NOMO-1 treated with DMSO at 0.1 percent for 48 hours (cell line): Measurements from ENCODE around the gene KCNT1.
A peak's percentile ranks its signal among the peaks of the same experiment; 100 is the strongest.

Experiments
- DNase-seq: peaks from one replicate; lab custom pipeline; 2025; ENCODE audit not compliant: unreplicated experiment; lab: John Stamatoyannopoulos, UW

Gene KCNT1

DNA sequence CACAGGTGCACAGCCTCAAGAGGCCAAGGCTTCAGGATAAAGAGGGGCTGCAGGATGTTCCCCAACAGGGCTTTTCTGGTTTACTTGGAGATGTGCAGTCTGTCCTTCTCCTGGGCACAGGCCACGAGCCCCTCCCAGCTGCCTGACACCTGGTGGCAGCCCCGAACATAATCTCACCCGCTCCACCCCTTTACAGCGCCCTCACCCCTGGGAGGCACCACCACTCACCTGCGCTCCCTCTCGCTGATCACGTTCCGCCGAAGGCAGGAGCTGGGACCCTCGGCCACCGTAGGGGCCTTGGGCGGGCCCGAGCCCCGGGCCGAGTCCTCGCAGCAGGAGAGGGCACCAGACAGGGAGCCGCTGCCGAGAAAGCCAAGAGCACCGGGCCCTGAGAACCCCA lies 3.2 kb upstream of the KCNT1 start:
- no peak for DNase-seq

DNA sequence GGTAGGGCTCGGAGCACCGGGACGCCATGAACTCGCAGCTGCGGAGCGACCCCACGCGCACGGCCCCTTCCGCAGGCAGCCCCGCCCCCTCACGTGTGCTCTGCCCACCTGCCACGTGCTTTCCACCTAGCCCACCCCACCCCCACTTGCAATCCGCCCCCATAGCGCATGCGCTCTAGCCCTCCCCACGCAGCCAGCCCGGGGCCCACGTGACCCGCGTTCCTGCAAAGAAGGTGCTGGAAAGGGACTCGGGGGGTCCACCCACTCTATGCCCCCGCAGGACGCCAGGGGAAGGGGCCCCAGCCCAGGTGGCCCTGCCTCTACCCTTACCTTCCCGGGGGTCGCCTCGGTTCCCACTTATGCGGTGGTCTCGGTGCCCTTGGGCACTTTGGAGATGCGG lies 2.5 kb upstream of the KCNT1 start, which contains the start of gene SOHLH1:
Gene SOHLH1 (minus strand): TSS at position 42 of the 400 bp plus-strand sequence. CDS start 14 bp downstream, at position 28.
- DNase-seq, result no peak

DNA sequence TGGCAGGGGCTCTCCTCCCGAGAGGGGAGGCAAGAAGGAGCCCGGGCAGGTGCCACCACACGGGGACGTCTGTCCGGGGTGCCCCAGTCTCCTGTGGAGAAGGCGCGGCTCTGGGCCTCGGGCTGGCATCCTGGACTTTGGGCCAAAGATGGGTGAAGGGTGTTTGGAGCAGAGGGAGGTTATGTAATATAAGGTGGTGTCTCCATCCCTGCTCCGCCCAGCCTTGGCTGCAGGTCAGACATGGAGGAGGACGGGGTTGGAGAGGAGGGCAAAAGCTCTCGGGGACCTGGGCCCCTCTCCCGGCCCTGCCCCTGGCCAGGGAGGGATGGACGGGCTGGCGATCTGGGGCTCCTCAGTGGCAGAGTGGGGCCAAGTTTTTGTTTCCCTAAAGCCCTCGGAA lies 1.5 kb upstream of the KCNT1 start:
- no peak for DNase-seq

DNA sequence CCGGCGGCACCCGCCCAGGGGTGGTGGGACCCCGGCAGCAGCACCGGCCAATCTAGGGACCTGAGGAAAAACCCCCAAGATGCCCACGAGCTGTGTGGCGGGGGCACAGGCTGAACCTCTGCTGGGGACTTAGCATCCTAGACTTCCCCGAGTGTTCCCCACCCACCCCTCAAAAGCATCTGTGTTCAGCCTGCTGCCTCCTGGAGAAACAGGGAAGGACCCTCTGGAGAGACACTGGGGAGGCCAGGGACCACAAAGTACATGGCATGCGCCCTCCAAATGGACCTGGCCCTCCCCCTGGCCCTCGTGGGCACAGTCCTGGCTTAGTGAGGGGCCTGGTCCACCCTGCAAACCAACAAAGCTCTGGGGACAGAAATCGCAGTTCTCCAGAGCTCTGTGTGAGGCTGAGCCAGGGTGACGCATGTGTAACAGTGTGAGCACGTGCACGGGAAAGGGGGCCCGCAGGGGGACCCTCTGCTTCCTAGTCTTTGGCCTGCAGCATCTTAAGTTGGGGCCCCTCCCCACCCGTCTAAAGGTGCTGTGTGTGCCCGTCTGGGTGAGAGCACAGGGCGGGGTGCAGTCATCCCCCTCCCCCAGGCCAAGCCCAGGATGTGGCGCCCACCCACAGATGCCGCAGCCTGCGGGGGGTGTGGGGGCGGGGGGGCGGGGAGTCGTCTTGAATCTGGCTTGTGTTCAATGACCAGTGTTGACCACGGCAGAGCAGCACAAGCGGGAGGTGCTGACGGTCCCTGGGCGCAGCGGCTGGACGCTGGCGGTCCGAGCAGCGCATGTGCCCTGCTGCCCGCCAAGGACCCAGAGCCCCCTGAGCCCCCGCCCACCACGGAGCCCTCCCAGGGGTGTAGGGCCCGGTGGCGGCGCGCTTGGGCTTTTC lies 672 bp upstream of the KCNT1 start:
- DNase-seq, result no peak

DNA sequence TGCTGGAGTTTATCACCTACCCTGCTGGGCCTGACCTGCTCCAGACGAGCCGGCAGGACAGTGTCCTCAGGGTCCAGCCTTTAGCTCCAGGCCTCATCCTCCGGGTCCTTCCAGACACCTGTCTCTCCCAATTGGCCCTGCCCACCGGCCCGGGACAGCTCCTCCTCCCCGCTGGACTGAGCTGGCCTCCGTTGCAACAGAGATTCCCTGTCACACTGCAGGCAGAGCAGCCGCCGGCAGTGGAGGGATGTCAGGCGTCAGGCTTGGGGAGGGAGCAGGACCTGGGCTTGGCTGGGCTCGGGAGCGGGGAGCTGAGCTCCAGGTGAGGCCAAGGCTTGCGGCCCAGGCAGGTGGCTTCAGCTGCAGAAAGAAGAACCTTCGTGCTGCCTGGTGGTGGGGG lies 1.7 kb downstream of the KCNT1 start:
- no peak for DNase-seq

DNA sequence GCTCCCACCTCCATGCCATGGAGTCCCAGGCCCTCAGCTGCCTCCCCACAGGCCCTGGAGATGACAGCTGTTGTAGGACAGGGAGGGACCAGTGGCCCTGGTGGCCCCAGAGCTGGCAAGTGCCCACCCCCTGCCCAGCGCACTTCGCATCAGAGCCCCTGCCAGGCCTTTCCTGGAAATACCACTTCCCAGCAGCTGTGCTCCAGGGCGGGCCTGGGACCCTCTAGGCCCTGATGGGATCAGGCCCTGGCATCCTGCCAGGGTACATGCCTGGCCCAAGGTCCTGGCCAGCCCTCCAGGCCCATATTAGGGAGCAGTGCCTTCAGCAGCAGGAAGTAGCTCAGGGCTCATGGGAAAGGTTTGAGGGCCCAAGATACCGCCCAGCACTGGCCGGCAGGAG lies 2.5 kb downstream of the KCNT1 start:
- no peak for DNase-seq

DNA sequence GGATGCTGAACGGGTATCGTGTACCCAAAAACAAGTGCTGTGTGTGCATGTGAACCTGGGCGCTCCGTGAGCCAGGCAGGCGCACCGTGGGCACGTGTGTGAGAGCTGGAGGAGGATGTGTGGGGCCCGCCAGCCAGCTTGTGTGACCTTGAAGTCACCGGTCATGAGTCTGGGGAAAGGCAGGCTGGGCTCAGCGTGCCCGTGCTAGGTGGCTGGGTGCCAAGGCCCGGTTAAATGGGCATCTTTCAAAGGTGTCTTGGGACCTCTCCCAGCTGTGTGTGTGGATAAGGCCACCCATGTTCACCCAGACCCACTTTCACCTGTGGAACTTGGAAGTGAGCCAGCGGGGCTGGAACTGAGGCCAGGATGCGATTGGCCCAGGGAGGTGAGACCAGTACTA lies 3.4 kb downstream of the KCNT1 start:
- no peak for DNase-seq

DNA sequence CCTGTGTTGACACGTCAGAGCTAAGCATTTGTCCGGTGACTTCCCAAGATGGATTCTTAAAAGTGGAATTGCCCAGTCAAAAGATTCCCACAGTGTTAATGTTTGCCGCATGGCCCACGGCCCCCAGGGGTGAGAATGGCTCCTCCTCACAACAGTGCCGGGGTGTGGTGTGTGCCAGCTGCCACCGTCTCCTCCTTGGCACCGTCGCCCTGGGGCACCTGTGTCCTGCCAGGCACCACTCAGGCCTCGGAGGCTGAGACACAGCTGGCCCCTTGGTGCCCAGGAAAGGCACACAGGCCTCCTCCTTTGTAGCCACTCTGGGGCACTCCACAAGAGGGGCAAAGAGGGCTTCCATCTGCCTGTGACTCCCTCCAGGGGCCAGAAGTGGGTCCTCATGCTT lies 4.3 kb downstream of the KCNT1 start:
- DNase-seq, result no peak

DNA sequence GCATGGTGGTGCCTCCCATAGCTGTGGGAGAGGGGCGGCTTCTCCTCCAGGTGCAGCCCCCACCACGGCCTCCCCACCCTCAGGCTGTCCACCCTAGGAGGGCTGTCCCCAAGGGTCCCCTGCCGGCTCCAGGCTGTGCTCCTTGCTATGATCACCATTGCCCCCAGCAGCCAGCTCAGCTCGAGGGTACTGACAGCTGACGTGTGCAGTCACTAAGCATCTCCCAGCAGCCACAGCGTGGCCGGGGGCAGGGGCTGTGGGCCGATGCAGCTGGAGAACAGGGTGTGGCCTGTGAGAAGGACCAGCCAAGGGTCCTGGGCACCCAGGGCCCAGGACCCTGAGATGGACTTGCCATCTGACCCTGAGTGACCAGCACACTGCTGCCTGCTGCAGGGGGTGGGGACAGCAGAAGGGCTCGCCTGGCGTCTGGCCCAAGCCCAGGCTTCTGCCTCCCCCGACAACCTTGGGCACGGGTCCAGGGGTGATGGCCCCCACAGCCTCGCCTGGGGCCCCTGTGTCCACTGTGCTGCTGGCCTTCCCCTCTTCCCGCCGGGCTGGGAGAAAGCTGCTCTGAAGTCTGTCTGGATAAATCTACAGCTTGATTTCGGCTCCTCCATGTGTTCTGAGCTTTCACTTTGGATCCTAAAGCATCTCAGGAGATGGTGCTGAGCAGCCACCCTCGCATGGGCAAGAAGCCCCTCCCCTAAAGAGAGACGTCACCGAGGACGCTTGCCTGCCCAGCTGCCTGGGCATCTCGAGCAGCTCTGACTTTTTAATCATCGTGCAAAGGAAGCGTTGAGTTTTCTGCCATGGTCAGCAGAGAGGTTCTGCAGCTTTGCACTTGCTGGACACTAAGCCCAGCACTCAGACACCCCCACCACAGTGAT lies 5.5 kb downstream of the KCNT1 start:
- no peak for DNase-seq

DNA sequence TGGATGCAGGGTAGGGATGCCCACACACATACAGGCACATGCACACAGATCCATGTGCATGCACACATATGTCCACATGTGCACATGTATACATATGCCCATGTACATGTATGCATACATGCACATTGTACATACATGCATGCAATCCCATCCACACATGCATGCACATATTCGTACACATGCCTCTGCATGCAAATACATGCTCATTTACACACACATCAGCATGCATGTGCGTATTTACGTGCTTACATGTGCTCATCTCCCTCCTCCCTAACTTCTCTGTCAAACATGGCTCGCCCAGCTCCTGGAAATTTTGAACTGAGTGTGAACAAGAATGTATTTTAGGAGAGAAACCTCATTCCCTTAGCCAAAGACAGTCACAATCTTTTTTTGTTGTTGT lies 6.2 kb downstream of the KCNT1 start:
- no peak for DNase-seq

DNA sequence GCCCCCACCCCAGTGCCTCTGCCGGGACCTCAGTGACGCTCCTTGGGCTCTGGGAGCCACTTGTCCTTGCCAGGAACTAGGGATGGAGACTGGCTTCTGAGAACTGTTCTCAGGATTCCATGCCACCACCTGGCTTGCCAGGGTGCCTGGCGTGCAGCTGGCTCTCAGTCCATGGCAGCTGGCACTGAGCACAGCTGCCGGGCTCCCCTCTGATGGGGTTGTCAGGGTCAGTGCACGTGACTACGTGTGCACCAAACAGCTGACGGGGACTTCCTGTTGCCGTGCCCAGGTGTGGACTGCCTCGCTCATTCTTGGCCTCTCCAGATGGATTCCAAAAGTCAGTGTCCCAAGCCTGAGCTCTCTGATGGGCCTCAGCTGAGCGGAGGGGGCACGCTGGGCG lies 9.4 kb downstream of the KCNT1 start:
- no peak for DNase-seq

DNA sequence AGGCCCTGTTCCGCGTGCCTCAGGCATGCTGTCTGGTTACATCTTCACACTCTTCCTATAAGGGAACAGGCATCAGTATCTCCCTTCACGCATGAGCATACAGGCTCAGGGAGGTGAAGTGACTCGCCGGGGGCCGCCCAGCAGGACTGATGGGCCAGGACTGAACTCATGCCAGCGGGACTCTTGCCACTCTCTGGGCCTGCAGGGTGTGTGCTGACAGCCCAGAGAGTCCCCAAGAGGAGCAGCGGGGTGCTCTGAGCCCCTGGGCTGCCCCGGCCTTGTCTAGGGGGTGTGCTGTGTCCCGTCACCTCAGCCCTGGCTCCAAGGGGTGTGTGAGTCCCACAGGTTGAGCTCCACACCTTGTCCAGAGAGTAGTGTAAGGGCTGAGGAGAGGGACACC lies 9.9 kb downstream of the KCNT1 start:
- DNase-seq, result no peak

DNA sequence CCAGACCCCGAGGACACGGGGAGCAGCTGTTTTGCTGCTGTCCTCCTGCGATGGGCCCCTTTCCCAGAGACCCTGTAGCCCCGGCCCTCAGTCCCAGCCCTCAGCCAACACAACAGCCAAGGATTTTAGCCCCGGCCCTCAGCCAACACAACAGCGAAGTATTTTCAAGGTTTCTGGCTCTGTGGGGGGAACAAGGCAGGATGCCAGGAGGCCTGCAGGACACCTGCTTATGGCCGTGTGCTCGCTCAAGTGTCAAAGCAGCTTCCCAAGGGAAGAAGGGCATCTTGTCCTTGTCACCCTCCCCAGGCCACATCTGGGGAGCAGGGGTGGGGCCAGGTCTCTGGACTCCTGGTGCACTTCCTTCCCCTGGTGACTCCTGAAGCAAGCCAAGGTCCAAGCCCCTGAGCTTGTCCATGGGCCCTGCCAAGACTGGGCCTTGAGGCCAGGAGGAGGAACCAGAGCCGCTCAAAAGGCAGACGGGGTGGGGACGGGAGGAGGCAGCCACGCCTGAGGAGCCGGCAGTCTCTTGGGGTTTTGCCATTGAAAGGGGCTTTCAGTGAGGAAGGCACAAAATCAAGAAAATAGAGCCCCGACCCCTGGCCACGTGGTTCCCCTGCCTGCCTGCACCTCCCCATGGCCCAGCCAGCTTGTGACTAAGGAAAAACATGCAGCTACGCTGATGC lies 10.8 kb downstream of the KCNT1 start:
- DNase-seq, result no peak

DNA sequence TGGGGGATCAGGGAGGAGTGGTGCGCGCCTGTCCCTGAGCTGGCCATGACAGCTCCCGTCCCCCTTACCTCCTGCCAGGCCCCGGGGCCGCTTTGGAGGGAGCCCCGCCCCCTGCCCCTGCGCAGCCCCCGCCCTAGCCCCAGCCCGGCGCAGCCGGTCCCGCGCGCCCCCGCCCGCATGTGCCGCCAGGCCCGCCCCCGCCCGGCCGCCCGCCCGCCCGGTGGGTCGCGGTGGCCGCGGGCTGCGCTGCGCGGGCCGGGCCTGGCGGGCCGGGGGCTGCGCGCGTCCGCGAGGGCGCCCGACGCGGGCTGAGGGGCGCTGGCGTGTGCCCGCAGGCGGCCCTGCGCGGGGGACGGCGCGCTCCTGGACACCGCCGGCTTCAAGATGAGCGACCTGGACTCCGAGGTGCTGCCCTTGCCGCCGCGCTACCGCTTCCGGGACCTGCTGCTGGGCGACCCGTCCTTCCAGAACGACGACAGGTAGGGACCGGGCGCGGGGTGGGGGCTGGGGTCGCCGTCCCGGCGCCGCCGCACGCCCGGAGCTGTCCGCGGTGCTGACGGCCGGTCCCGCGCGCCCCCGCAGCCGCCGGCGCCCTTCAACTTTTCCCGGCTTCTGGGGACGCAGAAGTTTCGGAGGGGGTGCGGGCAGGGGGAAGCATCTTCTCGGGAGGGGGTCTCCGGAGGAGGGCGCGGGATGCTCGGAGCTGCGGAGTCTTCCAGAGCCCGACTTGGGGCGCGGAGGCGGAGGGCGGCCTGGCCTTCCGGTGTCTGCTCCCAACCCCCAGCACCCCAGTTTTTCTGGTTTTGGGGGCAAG lies 12.5 kb downstream of the KCNT1 start:
- DNase-seq, result no peak

DNA sequence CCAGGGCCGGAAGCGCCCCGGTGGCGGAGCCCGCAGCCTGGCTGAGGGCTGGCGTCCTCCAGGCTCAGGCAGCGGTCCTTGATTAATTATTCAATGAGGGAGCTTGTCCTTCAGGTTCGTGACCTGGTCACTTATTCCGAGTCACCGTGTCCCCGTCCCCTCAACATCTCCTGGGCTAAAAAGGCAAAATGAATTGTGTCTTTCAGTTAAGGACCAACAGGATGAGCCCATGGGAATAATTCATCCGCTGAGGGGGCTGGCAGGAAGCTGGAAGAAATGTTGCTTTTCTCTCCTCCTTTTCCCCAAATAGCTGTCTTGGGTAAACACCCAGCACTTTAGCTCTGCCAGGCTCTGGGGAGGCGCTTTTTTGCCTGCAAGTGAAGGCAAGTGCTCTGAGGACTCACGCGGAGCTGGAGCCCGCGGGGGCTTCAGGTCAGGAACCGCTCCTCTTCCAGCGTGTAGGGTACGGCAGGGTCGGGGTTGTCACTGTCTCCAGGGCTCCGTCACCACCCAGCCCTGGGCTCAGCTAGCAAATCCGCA lies 13.1 kb downstream of the KCNT1 start:
- DNase-seq, result no peak

DNA sequence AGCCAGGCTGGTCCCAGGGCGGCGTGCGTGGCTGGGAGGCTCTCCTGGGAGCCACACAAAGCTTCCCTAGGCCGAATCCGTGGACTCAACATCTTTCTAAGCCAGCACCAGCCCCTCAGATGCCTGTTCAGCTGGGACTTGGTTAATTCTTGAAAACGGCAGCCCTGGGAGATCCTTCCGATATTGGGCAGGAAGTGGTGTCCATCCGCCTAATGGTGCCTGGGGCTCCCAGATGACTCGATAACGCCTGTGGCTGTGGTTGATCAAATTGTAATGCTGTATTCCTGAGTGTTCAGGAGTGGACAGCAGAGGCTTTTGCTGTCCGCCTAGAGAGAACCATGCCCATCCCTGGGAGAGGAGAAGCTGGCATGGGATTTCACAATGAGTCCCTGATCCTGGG lies 14.1 kb downstream of the KCNT1 start:
- DNase-seq, result no peak

DNA sequence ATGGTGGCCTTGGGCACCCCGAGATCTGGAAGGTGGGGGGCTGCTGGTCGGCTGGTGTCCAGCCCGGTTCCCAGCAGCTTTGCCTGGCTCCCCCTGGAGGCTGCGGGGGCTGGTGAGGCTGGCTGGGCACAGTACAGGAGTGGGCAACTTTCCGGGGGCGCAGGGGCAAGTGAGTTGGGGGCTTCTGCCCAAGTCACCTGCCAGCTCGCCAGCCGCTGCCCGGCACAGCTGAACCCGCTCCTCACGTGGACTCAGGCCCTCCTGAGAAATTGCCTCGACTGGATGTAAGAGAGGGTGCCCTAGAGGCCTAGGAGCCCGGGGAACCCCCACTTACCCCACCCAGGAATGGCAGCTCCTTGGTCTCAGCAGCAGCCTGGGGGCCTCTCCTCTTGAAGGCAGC lies 15.4 kb downstream of the KCNT1 start:
- no peak for DNase-seq

DNA sequence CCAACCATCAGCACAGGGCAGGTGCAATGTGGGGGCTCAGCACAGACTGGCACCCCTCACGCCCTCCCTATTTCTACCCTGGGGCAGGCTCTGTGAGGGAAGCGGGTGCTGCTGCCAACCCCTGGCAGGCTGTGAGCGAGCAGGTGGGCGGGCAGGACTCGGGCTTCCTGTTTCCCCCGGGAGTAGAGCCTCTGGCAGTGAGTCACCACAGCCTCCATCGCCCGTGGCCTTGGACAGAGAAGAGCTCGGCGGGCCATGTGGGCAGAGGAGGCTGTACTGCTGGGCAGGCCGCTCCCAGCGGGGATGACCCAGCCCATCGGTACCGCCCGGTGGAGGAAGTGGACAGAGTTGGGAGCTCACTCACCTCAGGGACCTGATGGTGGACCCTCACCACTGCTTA lies 16.6 kb downstream of the KCNT1 start:
- DNase-seq, result peak; percentile 38

DNA sequence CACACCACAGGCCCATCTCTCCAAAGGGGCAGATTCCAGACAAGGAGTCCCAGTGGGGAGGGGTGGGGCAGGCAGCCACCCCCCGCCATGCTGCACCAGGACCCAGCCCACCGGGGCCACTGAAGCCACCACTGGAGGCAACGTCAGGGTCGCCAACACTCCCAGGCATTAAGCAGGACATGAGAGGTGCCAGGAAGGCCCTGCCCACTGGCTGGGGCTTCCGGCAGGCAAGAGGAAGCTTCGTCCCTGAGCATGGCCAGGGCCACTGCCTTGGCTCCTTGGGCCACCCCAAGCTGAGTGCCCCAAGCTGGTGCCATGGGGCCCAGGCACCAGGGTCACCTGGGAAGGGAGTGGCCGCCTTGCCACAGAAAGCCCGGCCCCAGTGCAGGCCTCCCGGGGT lies 17.5 kb downstream of the KCNT1 start:
- no peak for DNase-seq

DNA sequence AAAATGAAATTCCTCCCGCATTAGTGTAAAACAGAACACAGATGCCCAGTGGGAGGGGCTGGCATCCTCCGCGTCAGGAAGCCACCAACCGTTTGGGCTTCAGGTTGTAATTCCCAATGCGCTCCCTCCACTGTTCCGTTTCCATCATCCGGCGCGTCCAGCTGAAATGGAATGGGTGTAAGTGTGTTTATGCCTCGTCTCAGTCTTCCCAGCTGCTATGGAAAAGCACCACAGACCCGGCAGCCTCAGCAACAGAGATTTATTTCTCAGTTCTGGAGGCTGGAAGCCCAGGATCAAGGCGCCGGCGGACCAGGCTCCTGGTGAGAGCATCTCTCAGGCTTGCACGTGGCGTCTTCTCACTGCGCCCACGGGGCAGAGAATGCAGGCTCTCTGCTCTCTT lies 20.4 kb downstream of the KCNT1 start:
- no peak for DNase-seq
